Panc1 (cell line): ENCODE measurements around the gene LRRC23. TPM values are rescaled to one million over a fixed set of nuclear protein-coding genes. Genes with fewer than 3 reads are reported as not detected.
"Not testable (repeated sequence)": the region's sequence is repeated elsewhere in the genome, so short reads cannot be mapped to it uniquely, and the experiment has no call there.

Experiments used
- ATAC-seq: fragments of 200-7000 bp; cut with Tn5 transposase; 2 replicates; pipeline ENCODE4 v1.9.1; 2020; ENCODE audit warnings: mild to moderate bottlenecking, moderate library complexity
- BruUV-seq: library from RNA; stranded (reverse); fragments of 400-500 nt; replicated peaks from 2 replicates; lab custom pipeline; 2021; lab: Mats Ljungman, UMichigan
- CTCF ChIA-PET: fragments of 300-600 bp; sonication (Branson Sonifier 250); formaldehyde crosslinking; loops from one replicate; lab custom pipeline; 2022; ENCODE audit warnings: antibody characterized with exemption; lab: Charles Lee
- POLR2A ChIA-PET: fragments of 300-600 bp; sonication (Branson Sonifier 250); formaldehyde crosslinking; loops from one replicate; lab custom pipeline; 2022; ENCODE audit warnings: antibody characterized with exemption; lab: Charles Lee
- DNase-seq: peaks from one replicate; pipeline ENCODE4 v3.0.0-alpha.2; 2010; ENCODE audit warnings: low read depth, low spot score
- H3K27ac ChIP-seq: 2 replicates; pipeline ENCODE4 v1.5.1; 2011; ENCODE audit warnings: mild to moderate bottlenecking, low read length, inconsistent platforms
- H3K27me3 ChIP-seq: fragments of 200-500 bp; sonication (Bioruptor generic); 2 replicates; pipeline ENCODE4 v1.6.0; 2014; ENCODE audit warnings: low read length, inconsistent platforms; ENCODE audit not compliant: control insufficient read depth, insufficient read depth
- H3K36me3 ChIP-seq: fragments of 200-500 bp; sonication (Bioruptor generic); 2 replicates; pipeline ENCODE4 v1.5.1; 2014; ENCODE audit warnings: inconsistent platforms, mild to moderate bottlenecking, low read length, moderate library complexity; ENCODE audit not compliant: control insufficient read depth, insufficient read depth
- H3K4me1 ChIP-seq: 2 replicates; pipeline ENCODE4 v1.5.1; 2011; ENCODE audit warnings: inconsistent platforms, mild to moderate bottlenecking, low read length, moderate library complexity; ENCODE audit not compliant: control insufficient read depth, insufficient read depth
- H3K4me3 ChIP-seq, 2 experiments: 2 replicates each; pipeline ENCODE4 v1.5.1; 2011 to 2012; ENCODE audit warnings: low read depth in 2 of 2, low read length in 2 of 2, mild to moderate bottlenecking in 2 of 2, inconsistent platforms in 1 of 2, moderate library complexity in 1 of 2
- H3K9me3 ChIP-seq: fragments of 200-500 bp; sonication (Bioruptor generic); 2 replicates; pipeline ENCODE4 v1.5.1; 2014; ENCODE audit warnings: low read depth, mild to moderate bottlenecking, inconsistent platforms, low read length, moderate library complexity; ENCODE audit not compliant: control insufficient read depth, insufficient read depth
- CTCF ChIP-seq: fragments of 450-650 bp; IDR thresholded peaks from 2 replicates; pipeline ENCODE4 v1.5.1; 2017; ENCODE audit warnings: mild to moderate bottlenecking
- POLR2AphosphoS5 ChIP-seq: IDR thresholded peaks from 2 replicates; pipeline ENCODE4 v1.6.1; 2012; ENCODE audit warnings: mild to moderate bottlenecking, low read depth, low read length, moderate library complexity
- REST ChIP-seq, 2 experiments: IDR thresholded peaks; 2 replicates each; pipeline ENCODE4 v1.6.1; 2011 to 2012; ENCODE audit warnings: low read depth in 2 of 2, control low read depth in 1 of 2, low read length in 1 of 2, mild to moderate bottlenecking in 1 of 2, moderate library complexity in 1 of 2; ENCODE audit not compliant: insufficient read depth in 1 of 2
- SIN3A ChIP-seq: IDR thresholded peaks from 2 replicates; pipeline ENCODE4 v1.6.1; 2012; ENCODE audit warnings: low read depth, mild to moderate bottlenecking, low read length, moderate library complexity, borderline replicate concordance; ENCODE audit not compliant: insufficient read depth
- TCF7L2 ChIP-seq: IDR thresholded peaks from 2 replicates; pipeline ENCODE4 v1.6.1; 2011; ENCODE audit warnings: mild to moderate bottlenecking, low read depth, low read length, inconsistent platforms
- in situ Hi-C: cut with HindIII; loops from 2 replicates; pipeline ENCODE4 v1.10.0; 2016; ENCODE audit warnings: low sequenced_read_pairs, low pct_unique_long_range_greater_than_20kb
- intact Hi-C: fragments of 100-400 bp; cut with micrococcal nuclease; formaldehyde crosslinking; loops from one replicate; pipeline ENCODE4 v1.10.0; 2022; ENCODE audit not compliant: unreplicated experiment
- total RNA-seq: library from RNA; stranded (reverse); gene quantifications from one replicate; pipeline ENCODE4 v1.2.1, GENCODE V29; 2021; ENCODE audit not compliant: unreplicated experiment

Gene LRRC23
- total RNA-seq, 1 experiment from 2014 or later = 6.5 TPM

GRCh38 chr12:6863033-6863432 is 41.6 kb upstream of the LRRC23 start:
- no peak overlapping the region for H3K27ac ChIP-seq
- POLR2A ChIA-PET = no interaction called here
- TF ChIP-seq POLR2AphosphoS5 (no peak), SIN3A (no peak), CTCF (no peak), TCF7L2 (no peak), REST (IDR thresholded peaks at IDR 0.05; ENCODE audit: insufficient read depth in 1 of 2, low read depth in 2 of 2, low read length in 1 of 2) (no peak)

GRCh38 chr12:6863586-6864321 is 40.9 kb upstream of the LRRC23 start:
- H3K9me3 ChIP-seq = no peaks in the 10 kb centered on the region
- H3K4me3 ChIP-seq = no peak overlapping the region
- in situ Hi-C loops = no loop called here
- DNase-seq = no peak
- POLR2A ChIA-PET = no interaction called here
- H3K4me1 ChIP-seq = peaks cover 7% of the 10 kb centered on the region
- intact Hi-C loops = no loop called here
- ATAC-seq = no peak
- no peaks in the 10 kb centered on the region for H3K27me3 ChIP-seq
- H3K27ac ChIP-seq = no peak overlapping the region
- BruUV-seq = no TSS peak
- H3K36me3 ChIP-seq = peaks cover 2% of the 10 kb centered on the region
- CTCF ChIA-PET = no interaction called here
- TF ChIP-seq SIN3A = no peak

More at GRCh38 chr12:6863033-6863432, 41.6 kb upstream of the LRRC23 start:
- peaks cover 4% of the 10 kb centered on the region for H3K36me3 ChIP-seq
- CTCF ChIA-PET = no interaction called here
- no TSS peak for BruUV-seq
- DNase-seq (no peak), ATAC-seq (no peak)
- peaks cover 6% of the 10 kb centered on the region for H3K4me1 ChIP-seq
- no peaks in the 10 kb centered on the region for H3K27me3 ChIP-seq
- H3K4me3 ChIP-seq = no peak overlapping the region
- no peaks in the 10 kb centered on the region for H3K9me3 ChIP-seq
- intact Hi-C loops = no loop called here
- in situ Hi-C loops = no loop called here

GRCh38 chr12:6865307-6865706 is 39.3 kb upstream of the LRRC23 start:
- H3K27me3 ChIP-seq, DNase-seq, POLR2A ChIA-PET, intact Hi-C loops, H3K4me3 ChIP-seq, ATAC-seq, H3K9me3 ChIP-seq, H3K27ac ChIP-seq, CTCF ChIA-PET, H3K36me3 ChIP-seq, BruUV-seq, in situ Hi-C loops: not testable (repeated sequence)
- H3K4me1 ChIP-seq = peaks cover 18% of the 10 kb centered on the region
